GM12891 (cell line): ENCODE results near the gene IRS1.

ENCODE experiments used
- PAX5 ChIP-seq: IDR thresholded peaks from 2 replicates; pipeline ENCODE4 v1.6.1; 2011; ENCODE audit warnings: low read length, moderate library complexity, mild to moderate bottlenecking; ENCODE audit not compliant: insufficient read depth, severe bottlenecking
- POLR2AphosphoS5 ChIP-seq: IDR thresholded peaks from 2 replicates; pipeline ENCODE4 v1.6.1; 2011; ENCODE audit warnings: low read depth, low read length, control low read depth

- no peak for TF ChIP-seq PAX5
- TF ChIP-seq POLR2AphosphoS5, result no peak
Measured at GRCh38 chr2:226799211-226799975, at the start of gene IRS1.
